T47D (cell line): ENCODE measurements around the gene CLPSL1.
"Not testable (repeated sequence)": the region's sequence is repeated elsewhere in the genome, so short reads cannot be mapped to it uniquely, and the experiment has no call there.

Source experiments
- DNase-seq, 2 experiments: peaks; one replicate each; pipeline versions ENCODE4 v3.0.0 to v3.0.0-alpha.2; 2011 to 2012; ENCODE audit warnings: low read depth in 1 of 2, low spot score in 1 of 2
- JUND ChIP-seq: IDR thresholded peaks from 2 replicates; pipeline ENCODE4 v1.6.1; 2012; ENCODE audit warnings: low read depth
- in situ Hi-C: cut with HindIII; loops from 2 replicates; pipeline ENCODE4 v1.10.0; 2016; ENCODE audit warnings: low sequenced_read_pairs, low pct_unique_long_range_greater_than_20kb

Gene CLPSL1, protein sequence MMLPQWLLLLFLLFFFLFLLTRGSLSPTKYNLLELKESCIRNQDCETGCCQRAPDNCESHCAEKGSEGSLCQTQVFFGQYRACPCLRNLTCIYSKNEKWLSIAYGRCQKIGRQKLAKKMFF

GRCh38 chr6:35780719-35781118 lies at the start of gene CLPSL1:
CLPSL1 (plus strand) TSS chr6:35781019; CDS start chr6:35781111, 92 bp downstream.
- no peak for TF ChIP-seq JUND
- DNase-seq: no peak
- in situ Hi-C loops: no loop called here

GRCh38 chr6:35731414-35731735 lies 49.4 kb upstream of the CLPSL1 start:
- in situ Hi-C loops: no loop called here
- TF ChIP-seq JUND: no peak
- DNase-seq: peak; percentile 83 to 90

DNA sequence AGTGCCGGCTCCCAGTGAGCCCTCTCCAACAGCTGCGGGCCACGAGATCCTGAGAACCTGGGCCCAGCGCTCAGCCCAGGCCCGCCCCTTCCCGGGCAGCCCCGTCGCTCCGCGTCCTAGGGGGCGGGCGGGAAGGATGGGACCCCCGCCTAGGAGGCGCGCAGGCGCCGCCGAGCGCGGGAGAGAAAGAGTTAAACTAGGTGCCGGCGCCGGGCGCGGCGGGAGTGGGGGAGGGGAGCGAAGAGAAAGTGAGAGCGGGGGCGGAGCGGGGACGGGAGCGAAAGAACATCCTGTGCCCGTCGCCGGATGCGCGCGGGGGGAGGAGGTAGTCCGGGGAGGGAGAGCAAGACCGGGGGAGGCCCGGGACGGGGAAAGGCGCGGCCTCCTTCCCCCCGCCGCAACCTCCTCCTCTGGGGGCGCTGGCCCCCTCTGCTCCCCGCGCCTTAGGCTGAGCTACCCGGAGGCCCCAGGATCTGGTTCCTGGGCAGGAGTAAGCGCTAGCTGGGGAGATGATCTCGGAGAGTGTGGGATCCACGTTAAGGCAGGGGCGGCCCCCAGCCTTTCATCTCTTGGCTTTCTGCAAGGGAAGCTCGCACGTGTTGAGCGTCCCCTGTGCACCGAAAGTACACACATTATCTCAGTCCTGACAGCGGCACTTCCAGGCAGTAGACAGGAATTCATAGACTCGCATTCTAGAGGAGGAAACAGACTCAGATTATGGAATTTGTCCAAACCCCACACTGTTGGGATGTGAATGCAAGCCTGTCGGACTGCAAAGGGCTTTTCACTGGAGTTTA lies 48.9 kb upstream of the CLPSL1 start:
- in situ Hi-C loops: no loop called here
- no peak for TF ChIP-seq JUND
- peak; percentile 85 to 92 for DNase-seq

GRCh38 chr6:35733633-35734032 lies 47.2 kb upstream of the CLPSL1 start:
- DNase-seq: peak in 1 of 2 experiments; percentile 61
- in situ Hi-C loops: no loop called here
- TF ChIP-seq JUND: no peak

GRCh38 chr6:35734319-35734718 lies 46.5 kb upstream of the CLPSL1 start:
- DNase-seq, in situ Hi-C loops: not testable (repeated sequence)

GRCh38 chr6:35735452-35735851 lies 45.4 kb upstream of the CLPSL1 start:
- no peak for DNase-seq
- no peak for TF ChIP-seq JUND
- in situ Hi-C loops: no loop called here

DNA sequence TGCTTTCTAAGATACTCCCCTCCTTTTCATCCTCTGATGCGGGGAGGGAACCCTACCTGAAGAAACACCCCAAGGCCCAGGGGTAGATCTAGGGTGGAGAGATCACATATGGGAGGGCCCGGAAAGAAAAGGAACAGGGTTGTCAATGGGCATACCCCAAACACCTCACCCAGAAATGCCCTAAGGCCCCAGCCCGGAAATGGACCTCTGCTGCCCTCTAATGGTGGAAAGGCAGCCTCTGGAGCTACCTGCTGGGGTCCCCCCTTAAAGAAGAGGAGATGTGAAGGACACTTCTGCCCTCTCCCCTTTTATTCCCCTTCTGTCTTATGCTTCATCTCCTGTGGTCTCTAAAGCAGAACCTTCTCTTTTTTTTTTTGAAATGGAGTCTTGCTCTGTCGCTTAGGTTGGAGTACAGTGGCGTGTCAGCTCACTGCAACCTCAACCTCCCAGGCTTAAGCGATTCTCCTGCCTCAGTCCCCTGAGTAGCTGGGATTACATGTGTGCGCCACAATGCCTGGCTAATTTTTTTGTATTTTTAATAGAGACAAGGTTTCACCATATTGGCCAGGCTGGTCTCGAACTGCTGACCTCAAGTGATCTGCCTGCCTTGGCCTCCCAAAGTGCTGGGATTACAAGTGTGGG lies 44.4 kb upstream of the CLPSL1 start:
- peak; percentile 43 to 76 for DNase-seq
- in situ Hi-C loops: no loop called here
- no peak for TF ChIP-seq JUND

DNA sequence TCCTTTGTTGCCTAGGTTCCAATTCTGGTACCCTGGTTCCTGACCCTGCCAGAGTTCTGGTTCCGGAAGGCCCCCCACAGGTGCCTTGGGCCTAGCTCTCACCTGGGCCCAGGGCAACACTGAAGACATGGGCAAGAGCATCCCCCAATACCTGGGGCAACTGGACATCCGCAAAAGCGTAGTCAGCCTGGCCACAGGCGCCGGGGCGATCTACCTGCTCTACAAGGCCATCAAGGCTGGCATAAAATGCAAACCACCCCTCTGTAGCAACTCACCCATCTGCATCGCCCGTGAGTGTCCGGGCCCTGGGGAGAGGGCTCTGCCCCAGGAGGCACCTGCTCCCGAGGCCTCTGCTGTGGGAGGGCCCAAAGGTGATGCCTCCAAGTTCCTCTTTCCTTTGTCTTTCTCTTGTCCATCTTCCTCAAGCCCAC lies 43.8 kb upstream of the CLPSL1 start, which contains the start of gene ARMC12:
Gene ARMC12 (plus strand): TSS at position 51 of the 431 bp plus-strand sequence. CDS start 77 bp downstream, at position 128.
- TF ChIP-seq JUND: no peak
- DNase-seq: no peak
- in situ Hi-C loops: no loop called here

DNA sequence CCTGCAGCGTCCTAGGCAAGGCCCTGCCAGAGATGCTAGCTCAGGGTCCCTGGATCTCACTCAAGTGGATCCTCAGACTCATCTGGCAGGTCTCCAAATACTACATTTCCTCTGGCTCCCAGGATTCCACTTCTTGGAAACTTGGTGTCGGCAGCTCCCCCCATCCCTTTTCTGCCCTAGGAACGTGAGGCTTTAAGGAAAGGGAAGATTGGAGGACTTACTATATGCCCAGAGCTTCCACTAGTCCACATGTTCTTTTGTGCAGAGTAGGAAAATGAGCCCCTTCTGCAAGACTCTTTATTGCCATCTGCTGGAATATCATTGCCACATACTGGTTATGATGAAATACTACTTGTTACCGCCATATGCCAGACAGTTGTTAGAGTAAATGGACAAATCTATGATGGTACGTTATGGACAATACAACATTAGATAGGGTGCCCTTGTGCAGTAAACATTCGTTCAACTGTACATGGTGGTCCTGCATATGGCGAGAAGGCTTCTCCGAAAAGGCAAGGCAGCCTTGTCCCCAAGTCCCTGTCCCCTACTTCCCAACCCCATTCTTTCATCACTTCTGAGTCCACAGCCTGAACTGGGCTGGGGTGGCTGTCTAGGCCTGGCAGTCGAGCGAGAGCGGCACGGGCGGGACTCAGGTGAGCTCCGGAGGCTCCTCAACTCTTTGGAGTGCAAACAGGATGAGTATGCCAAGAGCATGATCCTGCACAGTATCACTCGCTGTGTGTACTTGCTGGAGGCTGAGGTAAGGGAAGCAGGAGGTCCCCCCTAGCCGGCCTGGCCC lies 43.2 kb upstream of the CLPSL1 start:
- in situ Hi-C loops: no loop called here
- TF ChIP-seq JUND: no peak
- peak; percentile 50 to 87 for DNase-seq

DNA sequence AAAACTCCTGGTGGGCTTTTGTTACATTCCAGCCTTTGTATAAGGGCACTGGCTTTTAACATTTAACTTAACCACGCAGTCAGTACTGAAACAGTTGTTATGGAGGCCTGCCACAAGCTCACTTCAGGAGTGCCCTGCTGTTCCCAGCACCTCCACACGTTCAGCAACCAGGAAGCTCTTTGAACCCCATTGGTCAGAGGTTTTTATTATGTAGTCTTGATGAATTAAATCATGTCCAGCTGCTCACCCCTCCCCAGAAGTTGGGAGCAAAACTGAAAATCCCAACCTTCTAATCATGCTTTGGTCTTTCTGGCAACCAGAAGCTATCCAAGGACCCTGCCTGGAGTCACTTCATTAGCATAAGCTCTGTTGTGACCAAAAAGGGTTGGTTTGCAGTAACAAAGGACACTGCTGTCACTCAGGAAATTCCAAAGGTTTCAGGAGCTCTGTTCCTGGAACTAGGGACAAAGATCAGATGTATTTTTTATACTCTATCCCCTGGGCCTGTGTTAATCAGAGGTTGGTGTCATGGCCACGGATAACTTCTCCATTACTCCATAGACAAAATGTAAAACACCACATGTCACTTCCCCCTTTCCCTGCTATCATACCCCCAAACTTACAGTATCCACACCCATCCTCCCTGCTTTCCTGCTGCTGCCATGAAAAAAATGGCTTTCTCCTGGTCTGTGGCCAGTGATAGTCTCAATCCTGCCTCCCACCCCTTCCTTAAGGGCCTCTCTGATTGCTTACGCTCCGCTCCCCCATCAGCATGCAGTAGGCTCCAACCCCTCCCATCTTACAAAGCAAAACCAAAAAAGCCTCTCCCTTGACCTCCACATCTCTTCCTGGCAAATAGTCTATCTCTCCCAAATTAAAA lies 40.9 kb upstream of the CLPSL1 start:
- in situ Hi-C loops: no loop called here
- no peak for DNase-seq
- TF ChIP-seq JUND: no peak

DNA sequence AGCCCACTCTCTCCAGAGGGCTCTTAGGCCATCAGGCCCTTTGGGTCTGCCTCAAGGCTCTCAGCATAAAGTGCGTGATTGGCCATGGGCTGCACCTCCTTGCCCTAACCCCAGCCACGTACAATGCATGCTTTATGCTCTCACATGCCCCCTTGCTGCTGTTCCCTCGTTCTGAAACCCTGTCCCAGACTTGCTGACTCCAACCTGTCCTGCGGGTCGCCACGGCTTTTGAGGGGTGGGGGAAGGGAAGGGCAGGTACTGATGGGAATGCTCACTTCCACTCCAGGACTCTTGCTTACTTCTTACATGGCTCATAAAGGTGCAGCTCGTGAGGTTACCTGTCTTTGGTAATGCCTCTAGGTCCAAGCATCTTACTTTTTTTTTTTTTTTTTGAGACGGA lies 38.0 kb upstream of the CLPSL1 start:
- DNase-seq: no peak
- in situ Hi-C loops: no loop called here
- TF ChIP-seq JUND: no peak

- no peak for DNase-seq
- no peak for TF ChIP-seq JUND
- in situ Hi-C loops: no loop called here
Measured at GRCh38 chr6:35745509-35745908, 35.3 kb upstream of the CLPSL1 start.
